H1 (cell line): ENCODE measurements around the gene TMEM212. TPM values are rescaled to one million over a fixed set of nuclear protein-coding genes. Genes with fewer than 3 reads are reported as not detected.

Experiments
- CHD1 ChIP-seq: IDR thresholded peaks from 2 replicates; pipeline ENCODE4 v1.6.1; 2012; ENCODE audit warnings: low read depth, low read length, improper control_type of control experiment
- CHD7 ChIP-seq: fragments of 300-600 bp; sonication (generic); IDR thresholded peaks from 2 replicates; pipeline ENCODE4 v1.7.1; 2012; ENCODE audit warnings: low read length, moderate library complexity, mild to moderate bottlenecking, inconsistent platforms; ENCODE audit not compliant: insufficient replicate concordance
- EP300 ChIP-seq, 2 experiments: IDR thresholded peaks; 1 replicate in 1 of 2; 2 replicates in 1 of 2; pipeline ENCODE4 v1.6.1; 2011 to 2012; ENCODE audit warnings: low read depth in 2 of 2, low read length in 2 of 2, mild to moderate bottlenecking in 2 of 2, borderline replicate concordance in 1 of 2, inconsistent platforms in 1 of 2, moderate library complexity in 1 of 2
- EZH2 ChIP-seq: fragments of 200-600 bp; sonication (generic); IDR thresholded peaks from 2 replicates; pipeline ENCODE4 v1.7.1; 2012; ENCODE audit warnings: low read depth, mild to moderate bottlenecking, moderate library complexity, low read length, inconsistent platforms; ENCODE audit not compliant: severe bottlenecking
- GTF2F1 ChIP-seq: IDR thresholded peaks from 2 replicates; pipeline ENCODE4 v1.6.1; 2012; ENCODE audit warnings: low read depth, low read length, improper control_type of control experiment, borderline replicate concordance
- MAFK ChIP-seq: IDR thresholded peaks from 2 replicates; pipeline ENCODE4 v1.6.1; 2012; ENCODE audit warnings: low read depth, mild to moderate bottlenecking, improper control_type of control experiment, low read length
- RNF2 ChIP-seq: fragments of 200-900, 300-1000 bp; sonication (generic); IDR thresholded peaks from 2 replicates; pipeline ENCODE4 v1.7.1; 2016; ENCODE audit warnings: borderline replicate concordance, low read depth, mild to moderate bottlenecking, antibody characterized with exemption, low read length; ENCODE audit not compliant: poor library complexity, severe bottlenecking; ENCODE audit errors: missing control alignments
- RXRA ChIP-seq: IDR thresholded peaks from 2 replicates; pipeline ENCODE4 v1.6.1; 2011; ENCODE audit warnings: low read depth, mild to moderate bottlenecking, low read length, moderate library complexity; ENCODE audit not compliant: insufficient read depth
- SP2 ChIP-seq: IDR thresholded peaks from 2 replicates; pipeline ENCODE4 v1.6.1; 2012; ENCODE audit warnings: mild to moderate bottlenecking, low read length, inconsistent platforms
- polyA plus RNA-seq, 7 experiments: library from polyadenylated mRNA; depleted of rRNA in 3 of 7; stranded (reverse) in 5 of 7; unstranded in 2 of 7; fragments of >200 nt in 5 of 7; fragments of 200-250 nt in 2 of 7; gene quantifications; 1 replicate in 5 of 7; 2 replicates in 1 of 7; 4 replicates in 1 of 7; pipeline versions ENCODE4 v1.2.1 to v1.2.3, GENCODE V29; 2011 to 2013; ENCODE audit warnings: missing spikeins in 2 of 7, mixed read lengths in 2 of 7
- total RNA-seq: library from RNA; stranded (reverse); fragmentation: NEBNext Ultra II Directional; extraction: Animal tissue kit (Norgen Biotek cat#: 25700); gene quantifications from 2 replicates; pipeline ENCODE4 v1.2.1, GENCODE V29; 2021

The TMEM212 gene
- total and polyA plus RNA-seq, 2 of the 8 experiments (the other 6 are each of a cell fraction or from before 2014, with no cell fraction given), result not detected

GRCh38 chr3:171835613-171836012 is 7.5 kb upstream of the TMEM212 start (continued):
- TF ChIP-seq CHD7 (no peak), SP2 (no peak), MAFK (no peak), RXRA (no peak), EP300 (IDR thresholded peaks at IDR 0.05; ENCODE audit: borderline replicate concordance in 1 of 2, low read depth in 2 of 2, low read length in 2 of 2) (no peak), RNF2 (no peak), GTF2F1 (no peak), EZH2 (no peak), CHD1 (no peak)
